HCEC 1CT (cell line): ENCODE data around the gene ITGB1BP1.
A peak's percentile ranks its signal among the peaks of the same experiment; 100 is the strongest.

Experiments used
- DNase-seq: peaks from one replicate; pipeline ENCODE4 v3.0.0-alpha.2; 2017

ITGB1BP1 gene

GRCh38 chr2:9424447-9425164, 1.3 kb upstream of the ITGB1BP1 start:
- no peak for DNase-seq

- DNase-seq, result no peak
Measured at GRCh38 chr2:9423922-9424272, 569 bp upstream of the ITGB1BP1 start.

GRCh38 chr2:9422321-9423099, 818 bp downstream of the ITGB1BP1 start:
- DNase-seq, result peak; percentile 44

- DNase-seq, result no peak
Measured at GRCh38 chr2:9420495-9420894, 2.8 kb downstream of the ITGB1BP1 start.

- no peak for DNase-seq
Measured at GRCh38 chr2:9419541-9419940, 3.8 kb downstream of the ITGB1BP1 start.

- no peak for DNase-seq
Measured at GRCh38 chr2:9418746-9419145, 4.6 kb downstream of the ITGB1BP1 start.

- no peak for DNase-seq
Measured at GRCh38 chr2:9417725-9418124, 5.6 kb downstream of the ITGB1BP1 start.

GRCh38 chr2:9416962-9417316, 6.4 kb downstream of the ITGB1BP1 start:
- DNase-seq, result no peak

GRCh38 chr2:9416267-9416961, 6.9 kb downstream of the ITGB1BP1 start:
- no peak for DNase-seq

- DNase-seq, result no peak
Measured at GRCh38 chr2:9415516-9416169, 7.7 kb downstream of the ITGB1BP1 start.

GRCh38 chr2:9412781-9413180, 10.5 kb downstream of the ITGB1BP1 start:
- no peak for DNase-seq

GRCh38 chr2:9410108-9410507, 13.2 kb downstream of the ITGB1BP1 start:
- no peak for DNase-seq

GRCh38 chr2:9408641-9409151, 14.6 kb downstream of the ITGB1BP1 start:
- no peak for DNase-seq

GRCh38 chr2:9407363-9407811, 15.9 kb downstream of the ITGB1BP1 start:
- DNase-seq, result no peak

- no peak for DNase-seq
Measured at GRCh38 chr2:9406529-9407362, 16.6 kb downstream of the ITGB1BP1 start.

- peak; percentile 42 for DNase-seq
Measured at GRCh38 chr2:9405636-9406035, 17.7 kb downstream of the ITGB1BP1 start.

- DNase-seq, result no peak
Measured at GRCh38 chr2:9404451-9404850, 18.9 kb downstream of the ITGB1BP1 start.

GRCh38 chr2:9403924-9404323, 19.4 kb downstream of the ITGB1BP1 start:
- DNase-seq, result peak; percentile 72

- DNase-seq, result no peak
Measured at GRCh38 chr2:9401646-9402371, 21.5 kb downstream of the ITGB1BP1 start.

- no peak for DNase-seq
Measured at GRCh38 chr2:9401059-9401547, 22.2 kb downstream of the ITGB1BP1 start.
